ENCODE measurements around the gene FAM124A. TPM values are rescaled to one million over a fixed set of nuclear protein-coding genes. Genes with fewer than 3 reads are reported as not detected.
"Not testable (repeated sequence)": the region's sequence is repeated elsewhere in the genome, so short reads cannot be mapped to it uniquely, and the experiment has no call there.

The FAM124A gene
- total and polyA plus RNA-seq, 12 donors = 0.78 to 11.7 (median 3.4) TPM

- no peaks in the 10 kb centered on the region for H3K36me3 ChIP-seq (replicated peaks in 1 of 2)
- 37 to 43% (median 40%) methylated on average over 13 of the region's 13 CpGs for WGBS, 4 donors
- TF ChIP-seq CTCF (IDR thresholded peaks at IDR 0.05) = peak; percentile 85 to 97 (median 89)
- no peak for TF ChIP-seq POLR2A (IDR thresholded peaks at IDR 0.05)
These were observed 64.2 kb downstream of the FAM124A start for GRCh38 chr13:51286135-51287002.

GRCh38 chr13:51287758-51288157 is 65.6 kb downstream of the FAM124A start:
- WGBS, 4 donors = 79 to 89% (median 86%) methylated on average over 3 to 4 of the region's 4 CpGs
- no peaks in the 10 kb centered on the region for H3K9me3 ChIP-seq (replicated peaks in 1 of 3)
- intact Hi-C loops (cut with DNase I) = loop anchor here (5.0 kb wide), 3 partner anchors 65 to 160 kb away; partner anchors contain the start of gene FAM124A (in 1 of the 2)
- no peak for DNase-seq
- H3K27me3 ChIP-seq = no peaks in the 10 kb centered on the region
- H3K4me1 ChIP-seq (replicated peaks in 1 of 2) = peaks cover 0 to 4% of the 10 kb centered on the region in 2 donors
- H3K27ac ChIP-seq = no peak overlapping the region
- no peaks in the 10 kb centered on the region for H3K36me3 ChIP-seq (replicated peaks in 1 of 2)
- no peak overlapping the region for H3K4me3 ChIP-seq
- TF ChIP-seq CTCF (IDR thresholded peaks at IDR 0.05) = no peak
- no peak for TF ChIP-seq POLR2A (IDR thresholded peaks at IDR 0.05)

More at GRCh38 chr13:51286135-51287002, 64.2 kb downstream of the FAM124A start:
- Histone ChIP-seq H3K9me3 (replicated peaks in 1 of 3) (no peaks in the 10 kb centered on the region), H3K4me1 (replicated peaks in 1 of 2) (peaks cover 0 to 4% of the 10 kb centered on the region in 2 donors), H3K4me3 (no peak overlapping the region), H3K27ac (no peak overlapping the region), H3K27me3 (no peaks in the 10 kb centered on the region)
- DNase-seq = peak; percentile 77 to 93 (median 85)
- intact Hi-C loops (cut with DNase I) = loop anchor here (5.0 kb wide), 3 partner anchors 64 to 159 kb away; partner anchors contain the start of gene FAM124A (in 1 of the 2)

GRCh38 chr13:51288254-51288653 is 66.1 kb downstream of the FAM124A start:
- not testable (repeated sequence) for H3K4me3 ChIP-seq; H3K9me3 ChIP-seq (replicated peaks in 1 of 3); H3K36me3 ChIP-seq (replicated peaks in 1 of 2); H3K4me1 ChIP-seq (replicated peaks in 1 of 2); DNase-seq; H3K27me3 ChIP-seq; H3K27ac ChIP-seq
- intact Hi-C loops (cut with DNase I) = loop anchor here (5.0 kb wide), 3 partner anchors 66 to 161 kb away; partner anchors contain the start of gene FAM124A (in 1 of the 2)
- 65 to 82% (median 75%) methylated on average over 1 of the region's 1 CpG for WGBS, 4 donors

- Histone ChIP-seq H3K4me1 (replicated peaks in 1 of 2) (no peaks in the 10 kb centered on the region), H3K27ac (peak overlapping the region in 1 of 5 donors; percentile 34), H3K27me3 (no peaks in the 10 kb centered on the region), H3K4me3 (no peak overlapping the region), H3K9me3 (replicated peaks in 1 of 3) (no peaks in the 10 kb centered on the region), H3K36me3 (replicated peaks in 1 of 2) (no peaks in the 10 kb centered on the region)
- DNase-seq = no peak
- intact Hi-C loops (cut with DNase I) = no loop called here
- WGBS, 4 donors = 75 to 91% (median 78%) methylated on average over 5 of the region's 5 CpGs
- TF ChIP-seq POLR2A (IDR thresholded peaks at IDR 0.05) (no peak), CTCF (IDR thresholded peaks at IDR 0.05) (no peak)
These were observed 69.1 kb downstream of the FAM124A start for GRCh38 chr13:51291341-51291740.
